HUES64 (cell line): Measurements from ENCODE around the gene GRID2IP.

ENCODE experiments used
- H3K27ac ChIP-seq: 2 replicates; pipeline ENCODE4 v1.7.0; 2013; ENCODE audit warnings: low read depth, low read length, inconsistent platforms
- H3K27me3 ChIP-seq: 2 replicates; pipeline ENCODE4 v1.6.1; 2013; ENCODE audit warnings: mild to moderate bottlenecking, low read length; ENCODE audit not compliant: insufficient read depth
- H3K36me3 ChIP-seq: 2 replicates; pipeline ENCODE4 v1.6.1; 2013; ENCODE audit warnings: mild to moderate bottlenecking, low read length; ENCODE audit not compliant: insufficient read depth
- H3K4me1 ChIP-seq: 2 replicates; pipeline ENCODE4 v1.6.1; 2013; ENCODE audit warnings: mild to moderate bottlenecking, low read length, moderate library complexity; ENCODE audit not compliant: insufficient read depth
- H3K4me3 ChIP-seq: 2 replicates; pipeline ENCODE4 v1.5.1; 2013; ENCODE audit warnings: mild to moderate bottlenecking, low read length, moderate library complexity
- H3K9ac ChIP-seq: 2 replicates; pipeline ENCODE4 v1.6.1; 2013; ENCODE audit warnings: mild to moderate bottlenecking, low read depth, low read length
- H3K9me3 ChIP-seq: 2 replicates; pipeline ENCODE4 v1.6.1; 2013; ENCODE audit warnings: low read depth, low read length; ENCODE audit not compliant: insufficient read depth
- WGBS: fragments of 150-250, 120-280 bp; methylation state at CpG from one replicate; pipeline ENCODE4 v1.1.7; 2013; ENCODE audit warnings: missing lambda C conversion rate; 5-methylcytosine and 5-hydroxymethylcytosine counted together

The GRID2IP gene

DNA sequence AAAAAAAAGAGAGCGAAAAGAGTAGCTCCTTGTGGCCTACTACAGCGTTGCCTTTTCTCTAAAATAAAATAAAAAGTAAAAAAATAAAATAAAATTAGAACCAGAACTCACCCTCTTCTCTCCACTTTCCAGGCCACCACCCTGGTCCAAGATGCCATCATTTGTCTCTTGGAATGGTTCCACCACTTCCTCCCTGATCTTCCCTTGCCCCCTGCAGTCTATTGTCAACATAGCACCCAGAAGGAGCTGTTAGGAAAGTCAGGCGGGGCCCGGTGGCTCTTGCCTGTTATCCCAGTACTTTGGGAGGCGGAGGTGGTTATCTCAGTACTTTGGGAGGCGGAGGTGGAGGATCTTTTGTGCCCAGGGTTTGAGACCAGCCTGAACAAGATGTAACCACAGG, 7.6 kb upstream of the GRID2IP start:
- Histone ChIP-seq H3K36me3 (no peaks in the 10 kb centered on the region), H3K27me3 (no peaks in the 10 kb centered on the region), H3K9me3 (no peaks in the 10 kb centered on the region), H3K4me3 (no peak overlapping the region), H3K4me1 (no peaks in the 10 kb centered on the region; the same call in 1 of the 2 replicates), H3K27ac (no peak overlapping the region), H3K9ac (no peak overlapping the region)
- 46% methylated on average over 4 of the region's 6 CpGs for WGBS

DNA sequence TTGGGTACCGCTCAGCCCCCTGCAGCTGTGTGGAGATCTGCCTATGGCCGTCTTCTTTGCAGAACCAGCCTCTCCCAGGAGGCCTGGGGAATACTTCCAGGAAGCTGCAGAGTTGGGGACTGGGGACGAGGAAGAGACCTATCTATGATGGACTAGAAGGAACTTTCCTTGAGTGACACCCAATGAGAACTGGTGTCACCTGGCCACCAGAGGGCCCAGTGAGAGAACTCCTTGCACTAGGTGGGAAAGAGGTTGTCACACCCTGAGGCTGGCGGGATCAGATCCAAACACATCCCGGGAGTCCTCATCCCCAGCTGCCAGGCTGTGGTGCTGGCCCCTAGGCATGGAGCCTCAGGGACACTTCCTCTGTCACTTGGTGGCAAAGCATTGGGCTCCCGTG, 4.9 kb upstream of the GRID2IP start:
- Histone ChIP-seq H3K27me3 (no peaks in the 10 kb centered on the region), H3K9ac (no peak overlapping the region), H3K27ac (no peak overlapping the region), H3K4me1 (no peaks in the 10 kb centered on the region; the same call in 1 of the 2 replicates), H3K4me3 (no peak overlapping the region), H3K36me3 (no peaks in the 10 kb centered on the region), H3K9me3 (no peaks in the 10 kb centered on the region)
- WGBS: 79% methylated on average over 6 of the region's 6 CpGs

DNA sequence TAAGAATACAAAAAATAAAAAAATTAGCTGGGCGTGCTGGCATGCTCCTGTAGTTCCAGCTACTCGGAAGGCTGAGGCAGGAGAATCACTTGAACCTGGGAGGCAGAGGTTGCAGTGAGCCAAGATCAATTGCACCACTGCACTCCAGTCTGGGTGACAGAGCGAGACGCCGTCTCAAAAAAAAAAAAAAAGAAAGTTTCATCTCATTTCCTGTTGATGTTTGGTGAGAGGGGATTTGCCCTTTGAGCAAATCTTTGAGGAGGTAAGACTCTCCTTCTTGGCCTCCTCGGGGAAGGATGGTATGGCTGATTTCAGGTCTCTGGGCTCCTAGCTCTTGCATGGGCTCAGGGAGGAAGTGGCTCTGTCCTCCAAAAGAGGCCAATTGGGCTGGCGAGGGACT, 3.6 kb upstream of the GRID2IP start:
- no peaks in the 10 kb centered on the region for H3K9me3 ChIP-seq
- no peak overlapping the region for H3K9ac ChIP-seq
- no peaks in the 10 kb centered on the region for H3K27me3 ChIP-seq
- WGBS: 92% methylated on average over 7 of the region's 7 CpGs
- no peak overlapping the region for H3K27ac ChIP-seq
- no peaks in the 10 kb centered on the region; the same call in 1 of the 2 replicates for H3K4me1 ChIP-seq
- H3K36me3 ChIP-seq: no peaks in the 10 kb centered on the region
- no peak overlapping the region for H3K4me3 ChIP-seq

DNA sequence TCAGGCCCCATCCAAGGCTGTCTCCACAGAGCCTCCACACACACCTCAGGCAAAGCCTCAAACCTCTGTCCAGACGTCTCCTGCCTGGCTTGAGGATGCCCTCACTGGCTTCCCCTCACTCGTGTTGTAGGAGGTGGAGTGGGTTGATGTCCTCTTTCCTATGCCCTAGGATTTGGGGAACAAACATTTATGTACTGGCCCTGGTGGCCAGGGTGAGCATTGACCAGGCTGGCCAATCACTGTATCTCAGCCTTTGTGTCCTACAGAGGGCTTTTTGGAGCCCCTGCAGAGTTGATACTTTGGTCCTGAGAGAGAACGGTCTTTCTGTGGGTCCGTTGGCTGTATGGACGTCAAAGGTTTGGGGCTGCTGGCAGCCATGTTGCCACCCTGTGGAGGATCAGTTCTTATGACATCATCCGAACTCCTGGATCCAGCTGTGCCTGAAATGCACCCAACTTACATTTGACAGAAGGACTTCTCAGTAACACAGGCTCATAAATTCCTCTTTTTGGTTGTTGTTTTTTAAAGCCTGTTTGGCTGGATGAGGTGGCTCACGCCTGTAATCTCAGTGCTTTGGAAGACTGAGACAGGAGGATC, 2.3 kb upstream of the GRID2IP start:
- no peak overlapping the region for H3K4me3 ChIP-seq
- WGBS: 80% methylated on average over 7 of the region's 7 CpGs
- no peak overlapping the region for H3K27ac ChIP-seq
- H3K9me3 ChIP-seq: no peaks in the 10 kb centered on the region
- H3K27me3 ChIP-seq: no peaks in the 10 kb centered on the region
- H3K36me3 ChIP-seq: no peaks in the 10 kb centered on the region
- no peak overlapping the region for H3K9ac ChIP-seq
- H3K4me1 ChIP-seq: no peaks in the 10 kb centered on the region

DNA sequence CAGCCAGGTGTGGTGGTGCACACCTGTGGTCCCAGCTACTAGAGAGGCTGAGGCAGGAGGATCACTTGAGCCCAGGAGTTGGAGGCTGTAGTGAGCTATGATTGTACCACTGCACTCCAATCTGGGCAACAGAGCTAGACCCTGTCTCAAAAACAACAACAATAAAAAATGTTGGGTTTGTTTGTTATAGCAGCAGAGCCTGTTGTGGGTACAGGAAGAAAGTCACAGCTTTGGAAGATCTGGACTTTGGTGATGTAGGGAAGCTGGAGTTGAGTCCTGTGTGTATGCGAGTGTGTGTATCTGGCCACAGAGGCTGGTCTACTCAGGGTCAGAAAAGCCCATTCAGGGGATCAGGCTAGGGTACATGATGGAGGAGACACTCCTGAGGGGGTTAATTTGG, 3.9 kb downstream of the GRID2IP start:
- no peaks in the 10 kb centered on the region for H3K36me3 ChIP-seq
- no peaks in the 10 kb centered on the region for H3K9me3 ChIP-seq
- H3K9ac ChIP-seq: no peak overlapping the region
- H3K27ac ChIP-seq: no peak overlapping the region
- H3K4me1 ChIP-seq: no peaks in the 10 kb centered on the region
- 92% methylated on average over 1 of the region's 1 CpG for WGBS
- H3K4me3 ChIP-seq: no peak overlapping the region
- no peaks in the 10 kb centered on the region for H3K27me3 ChIP-seq

DNA sequence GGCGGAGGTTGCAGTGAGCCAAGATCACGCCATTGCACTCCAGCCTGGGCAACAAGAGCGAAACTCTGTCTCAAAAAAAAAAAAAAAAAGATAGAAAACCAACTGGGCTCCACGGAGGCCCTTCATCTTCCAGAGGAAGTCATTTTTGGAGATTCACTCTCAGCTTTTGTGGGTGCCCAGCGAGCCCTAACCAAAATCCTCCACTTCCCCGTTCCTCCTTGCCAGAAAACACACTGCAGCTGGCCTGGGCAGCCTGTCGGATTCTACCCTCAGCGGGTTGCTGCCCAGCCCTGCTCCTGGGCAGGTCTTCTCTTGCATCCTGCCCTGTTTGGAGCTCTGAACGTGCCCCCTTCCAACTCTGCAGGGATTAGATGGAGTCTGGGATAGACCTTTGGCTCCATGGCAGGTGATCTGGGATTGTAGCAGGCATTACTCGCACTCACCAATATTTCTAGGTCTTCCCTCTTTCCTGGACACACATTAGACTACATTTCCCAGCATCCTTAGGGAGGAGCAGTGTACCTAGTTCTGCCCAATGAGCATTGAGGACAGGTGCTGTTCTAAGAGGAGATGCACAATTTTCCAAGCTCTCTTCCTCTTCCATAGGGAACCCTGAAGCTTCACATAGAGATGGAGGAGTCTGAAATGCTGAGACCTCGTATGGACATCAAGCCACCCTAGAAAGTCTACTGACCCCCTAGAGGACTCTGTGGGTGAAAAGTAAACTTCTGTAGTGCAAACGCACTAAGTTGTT, 4.6 kb downstream of the GRID2IP start:
- Histone ChIP-seq H3K9me3 (no peaks in the 10 kb centered on the region), H3K4me3 (no peak overlapping the region), H3K27ac (no peak overlapping the region), H3K27me3 (no peaks in the 10 kb centered on the region), H3K9ac (no peak overlapping the region), H3K4me1 (no peaks in the 10 kb centered on the region), H3K36me3 (no peaks in the 10 kb centered on the region)
- WGBS: 86% methylated on average over 11 of the region's 12 CpGs

DNA sequence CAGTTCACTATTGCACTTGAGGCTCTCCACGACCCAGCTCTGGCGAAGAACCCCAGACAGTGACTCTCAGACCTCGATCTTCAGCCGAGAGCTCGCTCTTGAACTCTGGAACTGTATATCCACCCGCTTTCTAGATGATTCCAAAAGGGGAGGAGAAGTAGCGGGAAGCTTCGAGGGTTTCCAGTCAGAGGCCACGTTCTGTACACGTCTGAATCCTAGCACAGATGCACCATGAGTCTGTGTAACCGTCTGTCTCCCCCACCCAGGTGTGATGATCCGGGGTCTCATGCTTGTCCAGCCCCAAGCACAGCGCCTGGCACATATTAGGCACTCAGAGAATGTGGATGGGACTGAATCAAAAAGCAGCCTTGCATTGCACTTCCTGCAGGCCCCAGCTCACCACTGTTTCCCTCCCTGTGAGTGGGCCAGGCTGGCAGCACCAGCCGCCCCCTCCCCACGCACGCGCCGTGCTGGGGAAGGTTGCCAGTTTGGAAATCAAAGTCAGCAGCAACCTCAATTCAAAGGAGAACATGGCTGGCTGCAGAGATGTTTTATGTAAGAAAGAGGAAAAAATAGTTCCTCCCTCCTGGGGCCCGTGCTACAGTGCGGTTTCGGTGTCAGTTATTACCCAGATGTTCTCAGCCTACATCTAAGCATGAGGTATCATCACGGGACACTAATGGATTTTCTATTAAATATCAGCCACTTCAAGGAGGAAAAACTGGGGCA, 5.7 kb downstream of the GRID2IP start:
- Histone ChIP-seq H3K4me1 (no peaks in the 10 kb centered on the region), H3K27ac (no peak overlapping the region), H3K36me3 (no peaks in the 10 kb centered on the region), H3K9ac (no peak overlapping the region), H3K9me3 (no peaks in the 10 kb centered on the region), H3K4me3 (no peak overlapping the region), H3K27me3 (no peaks in the 10 kb centered on the region)
- 93% methylated on average over 22 of the region's 22 CpGs for WGBS

DNA sequence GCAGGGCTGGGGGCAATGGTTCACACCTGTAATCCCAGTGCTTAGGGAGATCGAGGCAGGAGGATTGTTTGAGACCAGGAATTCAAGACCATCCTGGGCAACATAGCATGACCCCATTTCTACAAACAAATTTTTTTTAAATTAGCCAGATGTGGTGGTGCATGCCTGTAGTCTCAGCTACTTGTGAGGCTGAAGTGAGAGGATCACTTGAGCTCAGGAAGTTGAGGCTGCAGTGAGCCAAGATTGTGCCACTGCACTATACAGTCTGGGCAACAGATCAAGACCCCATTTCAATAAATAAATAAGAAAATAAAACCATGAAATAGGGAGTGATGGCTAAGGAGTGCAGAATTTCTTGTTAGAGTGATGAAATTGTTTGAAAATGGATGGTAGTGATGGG, 8.9 kb downstream of the GRID2IP start:
- Histone ChIP-seq H3K27me3 (peaks cover 10% of the 10 kb centered on the region), H3K27ac (no peak overlapping the region), H3K9ac (no peak overlapping the region), H3K4me3 (no peak overlapping the region), H3K4me1 (no peaks in the 10 kb centered on the region), H3K9me3 (no peaks in the 10 kb centered on the region), H3K36me3 (no peaks in the 10 kb centered on the region)
- WGBS: 85% methylated on average over 1 of the region's 1 CpG

DNA sequence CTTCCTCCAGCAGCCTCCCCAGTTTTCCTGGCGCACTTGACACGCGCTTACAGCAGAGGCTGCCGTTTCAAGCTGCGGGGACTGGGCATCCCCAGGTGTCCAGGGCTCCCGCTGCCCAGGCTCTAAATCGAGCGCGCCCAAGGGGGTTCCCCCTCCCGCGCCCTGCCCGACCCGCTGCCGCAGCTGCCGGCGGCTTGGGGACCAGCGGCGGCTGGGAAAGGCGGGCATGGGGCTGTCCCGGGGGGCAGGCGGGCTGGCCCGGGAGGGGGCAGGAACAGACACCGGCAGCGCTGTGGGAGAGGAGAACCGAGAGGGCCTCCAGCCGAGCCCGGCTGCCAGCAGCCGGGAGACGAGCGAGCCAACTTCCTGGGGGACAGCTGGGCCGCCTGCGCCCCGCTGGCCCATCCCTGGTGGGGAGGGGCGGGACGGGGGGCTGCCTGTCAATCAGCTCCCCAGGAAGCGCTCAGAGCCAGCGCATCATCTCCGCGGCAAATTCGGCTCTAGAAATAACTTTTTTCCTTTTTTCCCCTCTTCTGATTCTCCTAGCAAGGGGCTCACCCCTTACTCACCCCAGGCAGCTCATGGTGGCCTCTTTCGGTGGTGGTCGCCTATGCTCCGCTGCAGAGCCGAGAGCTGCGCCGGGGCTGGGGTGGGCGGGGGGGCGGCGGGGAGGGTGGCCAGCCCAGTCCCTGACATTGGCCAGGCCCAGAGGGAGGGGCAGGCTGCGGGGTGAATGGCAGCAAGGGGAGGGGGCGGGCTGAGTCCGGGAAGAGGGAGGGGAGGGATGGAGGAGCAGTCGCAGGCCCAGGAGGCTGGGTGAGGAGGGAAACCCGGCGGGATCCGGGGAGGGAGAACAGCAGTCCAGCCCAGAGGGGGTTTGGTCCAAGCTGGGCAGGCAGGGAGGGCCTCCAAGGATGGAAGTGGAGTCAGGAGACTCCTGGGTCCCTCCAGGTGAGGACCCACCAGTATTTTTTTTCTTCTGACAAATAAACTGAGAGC, 14.7 kb downstream of the GRID2IP start:
- H3K4me1 ChIP-seq: no peaks in the 10 kb centered on the region

DNA sequence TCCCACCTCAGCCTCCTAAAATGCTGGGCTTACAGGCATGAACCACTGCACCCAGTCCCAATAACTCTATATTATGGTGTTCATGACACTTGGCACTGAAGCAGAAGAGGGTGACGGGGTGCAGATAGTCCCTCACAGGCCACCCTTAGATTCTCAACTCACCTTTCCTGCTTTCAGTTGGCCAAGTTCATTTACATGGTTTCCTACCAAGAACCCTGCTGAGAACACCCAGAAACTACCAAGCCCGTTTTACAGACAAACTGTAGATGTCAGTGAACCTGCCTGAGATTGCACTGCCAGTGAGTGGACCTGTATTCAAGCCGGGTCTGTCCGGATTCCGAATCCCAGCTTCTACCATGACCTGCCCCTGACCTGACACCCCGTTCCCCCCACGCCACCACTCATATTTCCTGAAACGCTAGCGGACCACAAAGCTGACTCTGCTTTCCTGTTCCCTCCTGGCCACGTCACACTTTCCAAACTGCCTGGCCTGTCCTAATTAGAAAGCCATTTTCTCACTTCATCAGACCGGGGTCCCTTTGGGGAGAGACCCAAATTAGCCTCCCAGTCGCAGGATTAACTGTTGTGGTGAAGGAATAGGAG, 17.3 kb downstream of the GRID2IP start:
- H3K4me3 ChIP-seq: no peak overlapping the region
- 82% methylated on average over 12 of the region's 12 CpGs for WGBS
- H3K36me3 ChIP-seq: no peaks in the 10 kb centered on the region
- peaks cover 84% of the 10 kb centered on the region for H3K27me3 ChIP-seq
- H3K4me1 ChIP-seq: no peaks in the 10 kb centered on the region
- H3K27ac ChIP-seq: no peak overlapping the region
- no peaks in the 10 kb centered on the region for H3K9me3 ChIP-seq
- H3K9ac ChIP-seq: no peak overlapping the region

More for the DNA sequence above, 14.7 kb downstream of the GRID2IP start:
- 1% methylated on average over 53 of the region's 56 CpGs for WGBS
- Histone ChIP-seq H3K27ac (no peak overlapping the region), H3K9me3 (no peaks in the 10 kb centered on the region), H3K4me3 (peak overlapping the region; percentile 66), H3K9ac (no peak overlapping the region), H3K36me3 (no peaks in the 10 kb centered on the region), H3K27me3 (peaks cover 63% of the 10 kb centered on the region)
